GM21619 (cell line): ENCODE results near the gene SAP30BP.

ENCODE experiments used
- ATAC-seq: cut with Tn5 transposase; IDR thresholded peaks from one replicate; pipeline ENCODE4 v1.9.1; 2021; ENCODE audit not compliant: unreplicated experiment

The SAP30BP gene

GRCh38 chr17:75666959-75667790 is at the start of gene SAP30BP, which contains the start of gene RECQL5:
Gene SAP30BP (plus strand): TSS chr17:75667338. CDS start chr17:75667373, 35 bp downstream.
Gene RECQL5 (minus strand): TSS chr17:75667154. CDS start chr17:75666557, 597 bp downstream.
- ATAC-seq: peak; percentile 60

DNA sequence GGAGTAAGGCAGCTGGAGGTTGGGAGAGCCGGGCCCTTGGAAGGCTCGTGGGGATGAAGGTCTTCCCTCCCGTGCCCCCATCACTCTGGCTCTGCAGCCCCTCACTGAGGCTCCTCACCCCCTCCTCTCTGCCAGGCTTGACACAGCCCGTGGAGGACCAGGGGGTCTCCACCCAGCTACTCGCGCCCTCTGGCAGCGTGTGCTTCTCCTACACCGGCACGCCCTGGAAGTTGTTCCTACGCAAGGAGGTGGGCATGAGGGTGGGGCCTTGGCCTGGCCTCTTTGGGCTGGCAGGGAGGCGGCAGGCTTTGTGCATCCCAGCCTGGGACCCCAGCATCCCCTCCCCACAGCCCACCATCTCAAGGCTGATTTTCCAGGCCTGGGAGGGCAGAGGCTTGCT is 49.5 kb upstream of the SAP30BP start:
- no peak for ATAC-seq

DNA sequence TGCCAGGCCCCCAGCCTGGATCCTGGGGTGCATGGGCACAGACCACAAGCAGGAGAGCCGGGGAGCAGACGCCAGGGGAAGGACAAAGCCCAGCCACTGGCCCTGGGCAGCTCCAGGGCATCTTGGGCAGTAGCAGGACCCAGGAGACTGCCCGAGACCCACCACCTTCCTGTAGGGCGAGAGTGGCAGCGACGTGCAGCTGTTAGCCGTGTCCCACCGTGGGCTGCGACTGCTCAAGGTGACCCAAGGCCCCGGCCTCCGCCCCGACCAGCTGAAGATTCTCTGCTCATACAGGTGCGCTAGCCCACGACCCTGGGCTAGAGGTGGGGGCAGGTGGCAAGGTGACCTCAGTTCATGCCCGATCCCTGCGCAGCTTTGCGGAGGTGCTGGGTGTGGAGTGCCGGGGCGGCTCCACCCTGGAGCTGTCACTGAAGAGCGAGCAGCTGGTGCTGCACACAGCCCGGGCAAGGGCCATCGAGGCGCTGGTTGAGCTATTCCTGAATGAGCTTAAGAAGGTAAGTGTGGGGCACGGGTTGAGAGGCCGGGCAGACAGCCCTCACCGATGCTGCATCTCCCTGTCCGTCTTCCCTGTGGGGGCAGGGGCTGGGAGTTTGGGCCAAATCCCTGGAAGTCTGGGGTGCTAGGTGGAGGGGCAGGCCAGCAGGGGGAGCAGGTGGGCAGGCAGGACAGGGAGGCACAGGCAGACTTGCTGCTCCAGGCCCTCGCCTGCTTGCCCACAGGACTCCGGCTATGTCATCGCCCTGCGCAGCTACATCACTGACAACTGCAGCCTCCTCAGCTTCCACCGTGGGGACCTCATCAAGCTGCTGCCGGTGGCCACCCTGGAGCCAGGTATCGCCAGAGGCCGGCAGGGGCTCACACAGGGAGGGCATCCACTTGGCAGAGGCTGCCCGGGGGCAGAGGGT is 47.4 kb upstream of the SAP30BP start:
- no peak for ATAC-seq

GRCh38 chr17:75621489-75621888 is 45.6 kb upstream of the SAP30BP start:
- no peak for ATAC-seq

GRCh38 chr17:75622076-75622475 is 45.1 kb upstream of the SAP30BP start:
- no peak for ATAC-seq

GRCh38 chr17:75622771-75623273 is 44.3 kb upstream of the SAP30BP start:
- no peak for ATAC-seq

DNA sequence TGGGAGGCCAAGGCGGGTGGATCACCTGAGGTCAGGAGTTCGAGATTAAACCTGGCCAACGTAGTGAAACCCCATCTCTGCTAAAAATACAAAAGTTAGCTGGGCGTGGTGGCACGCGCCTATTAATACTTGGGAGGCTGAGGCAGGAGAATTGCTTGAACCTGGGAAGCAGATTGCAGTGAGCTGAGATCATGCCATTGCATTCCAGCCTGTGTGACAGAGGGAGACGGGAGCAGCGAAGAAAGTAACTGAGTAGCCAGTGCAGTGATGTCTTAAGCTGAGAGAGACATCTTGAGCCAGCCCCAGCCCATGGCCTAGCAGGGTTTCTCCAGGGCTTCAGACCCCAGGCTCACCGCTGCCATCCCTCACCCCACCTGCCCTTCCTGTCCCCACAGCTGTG is 43.8 kb upstream of the SAP30BP start:
- no peak for ATAC-seq

DNA sequence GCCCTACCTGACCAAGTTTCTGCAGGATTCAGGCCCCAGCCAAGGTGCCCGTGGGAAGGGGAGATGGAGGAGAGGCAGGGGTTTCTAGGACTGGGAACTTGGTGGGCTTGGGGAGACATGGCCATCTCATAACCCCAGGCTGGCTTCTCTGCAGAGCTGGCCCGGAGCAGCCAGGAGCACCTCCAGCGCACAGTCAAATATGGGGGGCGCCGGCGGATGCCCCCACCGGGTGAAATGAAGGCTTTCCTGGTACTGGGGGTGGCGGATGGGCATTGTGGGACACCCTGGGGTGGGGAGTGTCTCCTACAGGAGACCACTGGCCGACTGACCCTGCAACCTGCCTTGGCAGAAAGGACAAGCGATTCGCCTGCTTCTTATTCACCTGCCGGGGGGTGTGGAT is 43.1 kb upstream of the SAP30BP start:
- no peak for ATAC-seq

DNA sequence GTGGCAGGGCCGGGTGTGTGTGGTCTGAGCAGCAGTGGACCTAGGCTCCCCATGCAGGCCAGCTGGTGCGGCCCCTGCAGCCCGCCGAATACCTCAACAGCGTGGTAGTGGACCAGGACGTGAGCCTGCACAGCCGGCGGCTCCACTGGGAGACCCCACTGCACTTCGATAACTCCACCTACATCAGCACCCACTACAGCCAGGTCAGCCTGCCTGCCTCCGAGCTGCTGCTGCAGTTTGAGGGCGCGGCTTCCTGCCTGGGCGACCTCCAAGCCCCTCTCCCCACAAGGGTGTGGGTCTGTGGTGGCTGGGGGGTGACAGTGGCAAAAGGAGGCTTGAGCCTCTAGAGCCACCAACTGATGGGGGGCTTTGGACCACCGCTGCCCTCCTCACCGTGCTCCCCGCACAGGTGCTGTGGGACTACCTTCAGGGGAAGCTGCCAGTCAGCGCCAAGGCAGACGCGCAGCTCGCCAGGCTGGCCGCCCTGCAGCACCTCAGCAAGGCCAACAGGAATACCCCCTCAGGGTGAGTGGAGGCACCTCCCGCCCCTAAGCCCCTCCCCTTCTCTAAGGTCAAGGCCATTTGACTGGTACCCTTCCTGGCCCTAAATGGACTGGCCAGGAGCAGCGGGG is 42.3 kb upstream of the SAP30BP start:
- ATAC-seq: no peak

- ATAC-seq: no peak
Observed at GRCh38 chr17:75625813-75626486, 41.2 kb upstream of the SAP30BP start.

- ATAC-seq: no peak
Observed at GRCh38 chr17:75626496-75627038, 40.6 kb upstream of the SAP30BP start.

GRCh38 chr17:75627094-75627493 is 40.0 kb upstream of the SAP30BP start:
- ATAC-seq: no peak

DNA sequence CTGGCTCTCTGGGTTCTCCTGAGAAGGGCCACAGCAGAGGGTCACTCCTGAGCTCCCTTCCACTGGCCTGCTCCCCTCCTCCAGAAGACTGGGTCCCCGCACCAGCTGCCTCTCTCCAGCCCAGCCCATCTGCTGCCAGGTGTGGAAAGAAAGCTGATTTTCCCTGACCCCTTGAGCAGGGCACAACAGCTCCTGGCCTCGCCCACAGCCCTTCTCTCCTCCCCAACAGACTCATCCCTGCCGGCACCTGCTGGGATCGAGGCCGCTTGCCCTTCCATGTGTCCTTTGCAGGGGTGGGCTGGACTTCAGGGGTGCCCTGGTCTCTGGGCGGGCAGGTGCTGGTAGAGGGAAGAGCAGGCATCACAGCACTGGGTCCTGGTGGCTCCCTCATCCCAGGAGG is 38.7 kb upstream of the SAP30BP start:
- no peak for ATAC-seq

DNA sequence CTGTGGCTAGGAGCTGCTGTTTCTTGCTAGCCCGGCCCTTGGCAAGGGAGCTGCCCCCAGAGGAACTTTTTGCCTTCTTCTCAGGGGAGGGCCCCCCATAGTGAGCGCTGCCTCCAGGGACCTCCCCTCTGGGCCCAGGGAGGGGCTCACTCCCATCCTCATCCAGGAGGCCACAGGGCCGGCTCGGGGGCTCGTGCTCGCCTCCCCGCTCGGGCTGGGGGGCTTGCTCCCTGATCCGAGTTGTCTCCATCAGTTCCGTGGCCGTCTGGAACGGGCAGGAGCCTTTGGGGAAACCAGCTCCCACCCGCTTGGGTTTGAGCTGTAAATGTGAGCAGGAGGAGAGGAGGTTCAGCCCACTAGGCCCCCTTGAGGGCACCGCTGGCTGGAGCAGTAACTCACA is 38.0 kb upstream of the SAP30BP start:
- no peak for ATAC-seq

DNA sequence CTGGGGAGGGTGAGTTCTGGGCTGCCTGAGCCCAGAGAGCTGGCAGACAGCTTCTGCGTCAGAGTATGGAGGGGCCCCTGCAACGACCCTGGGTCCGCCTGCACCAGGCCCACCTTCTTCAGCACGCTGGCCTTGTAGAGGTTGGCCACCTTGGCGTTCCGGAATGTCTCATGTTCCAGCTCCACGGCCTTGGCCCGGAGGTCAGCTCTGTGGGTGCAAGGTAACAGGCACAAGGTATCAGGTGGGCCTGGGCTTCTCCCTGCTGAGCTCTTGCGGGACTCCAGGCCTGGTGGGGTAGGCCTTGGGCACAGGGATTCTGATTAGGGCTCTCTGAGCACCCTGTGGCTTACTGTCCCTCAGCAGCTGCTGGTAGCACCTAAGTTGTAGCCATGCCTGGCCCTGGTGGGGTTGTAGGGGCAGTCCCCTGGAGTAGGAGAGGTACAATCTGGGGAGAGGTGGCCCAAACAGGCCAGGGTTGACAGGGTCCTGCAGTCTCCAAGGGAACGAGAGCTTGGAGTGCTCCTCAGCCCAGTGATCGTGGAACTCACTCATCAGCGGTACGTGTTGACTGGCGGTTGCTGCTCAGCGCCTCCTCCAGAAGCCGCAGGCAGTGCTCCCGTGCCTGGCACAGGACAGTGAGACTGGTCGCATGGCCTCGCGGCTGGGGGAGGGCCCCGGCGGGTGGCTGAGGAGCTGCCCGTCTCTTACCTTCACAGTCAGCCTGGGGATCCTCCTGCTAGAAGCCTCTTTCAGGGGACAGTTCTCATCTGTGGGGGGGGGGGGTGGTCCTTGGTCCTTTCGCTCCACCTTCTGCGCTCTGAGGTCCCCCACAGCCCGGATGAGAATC is 36.8 kb upstream of the SAP30BP start:
- no peak for ATAC-seq

DNA sequence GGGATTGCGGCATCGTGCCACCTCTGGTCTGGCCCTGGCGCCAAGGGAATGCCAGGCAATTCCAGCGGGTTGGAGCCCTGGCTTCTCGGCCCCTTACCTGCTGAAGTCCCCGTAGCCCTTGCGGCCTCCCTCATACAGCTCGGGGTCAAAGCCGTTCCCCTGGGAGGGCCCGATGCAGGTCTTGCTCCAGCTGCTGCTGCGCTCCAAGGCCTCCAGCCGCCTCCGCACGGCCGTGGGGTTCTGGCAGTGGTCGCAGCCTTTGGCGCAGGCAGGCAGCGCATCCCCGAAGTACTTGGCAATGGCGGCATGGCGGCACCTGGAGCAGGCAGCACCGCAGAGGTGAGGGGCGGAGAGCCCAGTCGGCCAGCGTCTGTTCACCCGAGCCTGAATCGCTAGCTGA is 35.8 kb upstream of the SAP30BP start:
- no peak for ATAC-seq

DNA sequence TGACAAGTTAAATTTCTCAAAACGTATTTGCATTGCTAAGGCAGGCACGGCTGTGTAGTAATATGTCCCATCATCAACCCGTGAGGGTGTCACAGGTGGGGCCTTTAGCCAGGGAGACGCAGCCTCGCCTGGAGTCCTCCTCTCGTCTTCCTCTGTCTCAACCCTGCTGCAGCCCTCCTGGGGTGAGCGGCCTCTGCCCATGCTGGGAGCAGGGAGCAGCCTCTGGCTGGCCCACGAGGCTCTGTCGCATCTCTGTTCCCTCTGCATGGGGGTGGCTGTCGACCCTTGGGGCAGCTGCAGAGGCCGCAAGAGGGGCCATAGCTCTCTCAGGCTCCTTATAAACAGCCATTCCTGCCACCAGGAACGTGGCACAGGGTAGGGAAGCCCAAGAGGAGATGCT is 34.7 kb upstream of the SAP30BP start:
- ATAC-seq: no peak

- ATAC-seq: no peak
Observed at GRCh38 chr17:75632863-75633485, 34.2 kb upstream of the SAP30BP start, which contains the start of gene SMIM5. Gene SMIM5 (plus strand): TSS chr17:75633434. CDS start chr17:75640202, 6,768 bp downstream.
